Measurements from ENCODE around the gene RADIL.

RADIL gene

GRCh38 chr7:4792537-4793126 is 90.9 kb downstream of the RADIL start:
- H3K4me3 ChIP-seq (ENCODE audit: low read length), result peak overlapping the region; percentile 21
- TF ChIP-seq, protein P1, sequence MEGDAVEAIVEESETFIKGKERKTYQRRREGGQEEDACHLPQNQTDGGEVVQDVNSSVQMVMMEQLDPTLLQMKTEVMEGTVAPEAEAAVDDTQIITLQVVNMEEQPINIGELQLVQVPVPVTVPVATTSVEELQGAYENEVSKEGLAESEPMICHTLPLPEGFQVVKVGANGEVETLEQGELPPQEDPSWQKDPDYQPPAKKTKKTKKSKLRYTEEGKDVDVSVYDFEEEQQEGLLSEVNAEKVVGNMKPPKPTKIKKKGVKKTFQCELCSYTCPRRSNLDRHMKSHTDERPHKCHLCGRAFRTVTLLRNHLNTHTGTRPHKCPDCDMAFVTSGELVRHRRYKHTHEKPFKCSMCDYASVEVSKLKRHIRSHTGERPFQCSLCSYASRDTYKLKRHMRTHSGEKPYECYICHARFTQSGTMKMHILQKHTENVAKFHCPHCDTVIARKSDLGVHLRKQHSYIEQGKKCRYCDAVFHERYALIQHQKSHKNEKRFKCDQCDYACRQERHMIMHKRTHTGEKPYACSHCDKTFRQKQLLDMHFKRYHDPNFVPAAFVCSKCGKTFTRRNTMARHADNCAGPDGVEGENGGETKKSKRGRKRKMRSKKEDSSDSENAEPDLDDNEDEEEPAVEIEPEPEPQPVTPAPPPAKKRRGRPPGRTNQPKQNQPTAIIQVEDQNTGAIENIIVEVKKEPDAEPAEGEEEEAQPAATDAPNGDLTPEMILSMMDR (conservative IDR thresholded peaks at IDR 0.05; ENCODE audit: low read depth, low read length), result no peak
- no peak for DNase-seq (ENCODE audit: low read depth)

GRCh38 chr7:4791738-4792536 is 91.6 kb downstream of the RADIL start:
- TF ChIP-seq, protein P1 (conservative IDR thresholded peaks at IDR 0.05; ENCODE audit: low read depth, low read length), result peak; percentile 67
- no peak for DNase-seq (ENCODE audit: low read depth)
- peak overlapping the region; percentile 21 for H3K4me3 ChIP-seq (ENCODE audit: low read length)

DNA sequence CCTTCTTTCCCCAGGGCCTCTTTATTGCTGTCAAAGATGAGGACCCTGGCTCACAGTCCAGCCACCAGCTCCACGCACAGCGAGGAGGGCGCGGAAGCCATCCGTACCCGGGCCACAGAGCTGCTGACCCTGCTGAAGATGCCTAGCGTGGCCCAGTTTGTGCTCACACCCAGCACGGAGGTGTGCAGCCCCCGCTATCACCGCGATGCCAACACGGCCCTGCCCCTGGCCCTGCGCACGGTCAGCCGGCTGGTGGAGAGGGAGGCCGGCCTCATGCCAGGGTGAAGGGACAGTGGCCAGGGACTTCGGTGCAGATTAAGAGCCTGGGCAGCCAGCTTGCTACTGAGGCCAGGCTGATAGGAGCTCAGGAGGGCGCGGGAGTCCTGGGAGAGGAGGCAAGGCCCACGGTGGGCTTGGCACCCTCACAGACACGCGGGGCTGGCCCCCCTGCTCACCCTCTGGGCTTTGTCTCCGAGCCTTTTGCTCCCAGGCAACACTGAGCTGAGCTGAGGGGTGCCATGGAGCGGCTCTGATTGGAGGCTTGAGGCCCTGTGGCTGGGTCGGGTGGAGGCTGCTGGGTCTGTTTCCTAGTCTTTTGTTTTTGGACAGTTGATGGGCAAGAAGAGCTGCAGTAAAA is 92.3 kb downstream of the RADIL start:
- no peak for DNase-seq (ENCODE audit: low read depth)
- no peak overlapping the region for H3K4me3 ChIP-seq (ENCODE audit: low read length)
- TF ChIP-seq, protein P1 (conservative IDR thresholded peaks at IDR 0.05; ENCODE audit: low read depth, low read length), result no peak

DNA sequence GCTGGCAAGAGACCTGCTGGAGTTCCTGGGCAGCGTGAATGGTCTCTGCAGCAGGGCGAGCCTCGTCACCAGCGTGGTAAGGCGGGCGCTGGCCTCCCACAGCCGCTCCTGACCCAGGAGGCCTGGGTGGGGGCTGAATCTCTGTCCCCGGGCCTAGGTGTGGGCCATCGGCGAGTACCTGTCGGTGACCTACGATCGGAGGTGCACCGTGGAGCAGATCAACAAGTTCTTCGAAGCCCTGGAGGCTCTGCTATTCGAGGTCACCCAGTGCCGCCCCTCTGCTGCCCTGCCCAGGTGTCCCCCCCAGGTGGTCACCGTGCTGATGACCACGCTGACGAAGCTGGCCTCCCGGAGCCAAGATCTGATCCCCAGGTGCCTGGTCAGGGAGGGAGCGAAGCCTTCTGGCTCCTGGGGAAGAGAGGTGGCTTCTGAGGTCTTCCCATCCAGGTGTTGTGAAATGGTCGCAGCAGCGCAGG is 93.0 kb downstream of the RADIL start:
- TF ChIP-seq, protein P1 (conservative IDR thresholded peaks at IDR 0.05; ENCODE audit: low read depth, low read length), result no peak
- DNase-seq (ENCODE audit: low read depth), result no peak
- H3K4me3 ChIP-seq (ENCODE audit: low read length), result no peak overlapping the region

GRCh38 chr7:4790078-4790465 is 93.4 kb downstream of the RADIL start:
- TF ChIP-seq, protein P1 (conservative IDR thresholded peaks at IDR 0.05; ENCODE audit: low read depth, low read length), result no peak
- H3K4me3 ChIP-seq (ENCODE audit: low read length), result no peak overlapping the region
- DNase-seq (ENCODE audit: low read depth), result no peak

- TF ChIP-seq, protein P1 (conservative IDR thresholded peaks at IDR 0.05; ENCODE audit: low read depth, low read length), result no peak
- no peak for DNase-seq (ENCODE audit: low read depth)
- H3K4me3 ChIP-seq (ENCODE audit: low read length), result no peak overlapping the region
Measured at GRCh38 chr7:4789194-4790077, 94.1 kb downstream of the RADIL start.
